Smooth muscle cell (in vitro differentiated cells): ENCODE data around the gene FGF19. TPM values are rescaled to one million over a fixed set of nuclear protein-coding genes. Genes with fewer than 3 reads are reported as not detected.

ENCODE experiments used
- DNase-seq: peaks from one replicate; lab custom pipeline; 2025; ENCODE audit not compliant: unreplicated experiment; lab: John Stamatoyannopoulos, UW
- H2AFZ ChIP-seq: fragments of 200-600 bp; sonication (generic); 2 replicates; pipeline ENCODE4 v1.6.0; 2016; ENCODE audit warnings: antibody characterized with exemption, low read depth, mild to moderate bottlenecking
- H3F3A ChIP-seq: fragments of 200-600 bp; sonication (generic); 2 replicates; pipeline ENCODE4 v1.6.0; 2017; ENCODE audit warnings: antibody characterized with exemption, low read depth
- H3K27ac ChIP-seq: fragments of 200-600 bp; sonication (generic); 2 replicates; pipeline ENCODE4 v1.5.1; 2016; ENCODE audit warnings: low read depth, mild to moderate bottlenecking
- H3K27me3 ChIP-seq: fragments of 200-600 bp; sonication (generic); 2 replicates; pipeline ENCODE4 v1.6.1; 2016; ENCODE audit warnings: low read depth, mild to moderate bottlenecking
- H3K36me3 ChIP-seq: fragments of 200-600 bp; sonication (generic); 2 replicates; pipeline ENCODE4 v1.5.1; 2016; ENCODE audit warnings: low read depth
- H3K4me1 ChIP-seq: fragments of 200-600 bp; sonication (generic); 2 replicates; pipeline ENCODE4 v1.5.1; 2016; ENCODE audit warnings: low read depth
- H3K4me2 ChIP-seq: fragments of 200-600 bp; sonication (generic); 2 replicates; pipeline ENCODE4 v1.6.0; 2016; ENCODE audit warnings: mild to moderate bottlenecking
- H3K4me3 ChIP-seq: fragments of 200-600 bp; sonication (generic); 2 replicates; pipeline ENCODE4 v1.5.1; 2016; ENCODE audit warnings: mild to moderate bottlenecking
- H3K79me2 ChIP-seq: fragments of 200-600 bp; sonication (generic); 2 replicates; pipeline ENCODE4 v1.6.0; 2016; ENCODE audit warnings: low read depth, mild to moderate bottlenecking
- H3K9ac ChIP-seq: fragments of 200-600 bp; sonication (generic); 2 replicates; pipeline ENCODE4 v1.6.0; 2016; ENCODE audit warnings: low read depth
- H3K9me3 ChIP-seq: fragments of 200-600 bp; sonication (generic); replicated peaks from 2 replicates; pipeline ENCODE4 v1.5.1; 2016; ENCODE audit warnings: low read depth
- H4K20me1 ChIP-seq: fragments of 200-600 bp; sonication (generic); 2 replicates; pipeline ENCODE4 v1.6.0; 2016; ENCODE audit warnings: low read depth
- CTCF ChIP-seq: fragments of 200-600 bp; sonication (generic); IDR thresholded peaks from 2 replicates; pipeline ENCODE4 v1.5.1; 2017; ENCODE audit warnings: borderline replicate concordance, mild to moderate bottlenecking, antibody characterized with exemption; ENCODE audit not compliant: insufficient read depth, poor library complexity, severe bottlenecking
- WGBS: methylation state at CpG from one replicate; pipeline ENCODE4 v1.1.7; 2016; ENCODE audit warnings: low lambda C conversion rate; 5-methylcytosine and 5-hydroxymethylcytosine counted together
- polyA plus RNA-seq: library from polyadenylated mRNA; unstranded; fragments of >200 nt; fragmentation: Nextera tagmentation; extraction: Ambion mirVana; gene quantifications from 2 replicates; pipeline ENCODE4 v1.2.1, GENCODE V29; 2016
- total RNA-seq: library from RNA; depleted of rRNA; stranded (reverse); fragments of >200 nt; gene quantifications from 2 replicates; pipeline ENCODE4 v1.2.3, GENCODE V29; 2014

FGF19 gene
- total and polyA plus RNA-seq, 2 experiments from 2014 or later, result not detected

GRCh38 chr11:69653406-69653960 is 50.3 kb downstream of the FGF19 start:
- H3K9me3 ChIP-seq, result no peaks in the 10 kb centered on the region
- H4K20me1 ChIP-seq, result peaks cover 67% of the 10 kb centered on the region
- H3K27ac ChIP-seq, result no peak overlapping the region
- WGBS, result 96% methylated on average over 23 of the region's 23 CpGs
- peaks cover 14% of the 10 kb centered on the region for H3K79me2 ChIP-seq
- DNase-seq, result no peak
- H2AFZ ChIP-seq, result no peak overlapping the region
- peaks cover 28% of the 10 kb centered on the region for H3F3A ChIP-seq
- H3K4me2 ChIP-seq, result no peak overlapping the region
- TF ChIP-seq CTCF, result no peak
- no peaks in the 10 kb centered on the region for H3K27me3 ChIP-seq
- H3K4me1 ChIP-seq, result peaks cover 11% of the 10 kb centered on the region
- no peak overlapping the region for H3K9ac ChIP-seq
- H3K4me3 ChIP-seq, result no peak overlapping the region
- H3K36me3 ChIP-seq, result peaks cover 19% of the 10 kb centered on the region

GRCh38 chr11:69652999-69653398 is 50.8 kb downstream of the FGF19 start:
- Histone ChIP-seq H2AFZ (no peak overlapping the region), H3K9me3 (no peaks in the 10 kb centered on the region), H3K4me3 (no peak overlapping the region), H3K27me3 (no peaks in the 10 kb centered on the region), H3F3A (peaks cover 28% of the 10 kb centered on the region), H3K4me1 (peaks cover 7% of the 10 kb centered on the region), H3K27ac (peak overlapping the region; percentile 16), H3K79me2 (peaks cover 18% of the 10 kb centered on the region), H3K9ac (no peak overlapping the region), H3K36me3 (peaks cover 19% of the 10 kb centered on the region), H4K20me1 (peaks cover 72% of the 10 kb centered on the region), H3K4me2 (no peak overlapping the region)
- DNase-seq, result no peak
- WGBS, result 90% methylated on average over 11 of the region's 11 CpGs
- TF ChIP-seq CTCF, result no peak

- H3K27me3 ChIP-seq, result no peaks in the 10 kb centered on the region
- H3K27ac ChIP-seq, result peak overlapping the region; percentile 16
- no peak overlapping the region for H3K4me2 ChIP-seq
- H3K9me3 ChIP-seq, result no peaks in the 10 kb centered on the region
- no peak for DNase-seq
- no peaks in the 10 kb centered on the region for H3K4me1 ChIP-seq
- peaks cover 81% of the 10 kb centered on the region for H4K20me1 ChIP-seq
- TF ChIP-seq CTCF, result no peak
- peaks cover 19% of the 10 kb centered on the region for H3K36me3 ChIP-seq
- no peak overlapping the region for H3K4me3 ChIP-seq
- 96% methylated on average over 15 of the region's 15 CpGs for WGBS
- no peak overlapping the region for H2AFZ ChIP-seq
- no peak overlapping the region for H3K9ac ChIP-seq
- H3F3A ChIP-seq, result peaks cover 26% of the 10 kb centered on the region
- H3K79me2 ChIP-seq, result peaks cover 26% of the 10 kb centered on the region
Measured at GRCh38 chr11:69651834-69652620, 51.8 kb downstream of the FGF19 start.
